K562 (cell line): ENCODE results near the gene ALPK1. TPM values are rescaled to one million over a fixed set of nuclear protein-coding genes. Genes with fewer than 3 reads are reported as not detected.

Experiments used
- ATAC-seq: fragments of 200-7000 bp; cut with Tn5 transposase; 3 replicates; pipeline ENCODE4 v1.9.1; 2020; ENCODE audit warnings: moderate library complexity
- BruUV-seq: library from RNA; stranded (reverse); fragments of 400-500 nt; replicated peaks from 2 replicates; lab custom pipeline; 2021; lab: Mats Ljungman, UMichigan
- CTCF ChIA-PET: fragments of 300-600 bp; formaldehyde crosslinking; extraction: SDS; loops from one replicate; lab custom pipeline; 2021; ENCODE audit warnings: low intra/inter-chr PET ratio; lab: Yijun Ruan, JAX
- POLR2A ChIA-PET: fragments of 300-600, 350-650 bp; sonication (Branson Sonifier 250); formaldehyde crosslinking; extraction: SDS; loops from one replicate; lab custom pipeline; 2021; ENCODE audit warnings: antibody characterized with exemption, inconsistent platforms; lab: Yijun Ruan, JAX
- DNase-seq, 4 experiments: peaks; one replicate each; pipeline versions ENCODE4 v3.0.0 to v3.0.0-alpha.2; 2011 to 2018; ENCODE audit warnings: low spot score in 3 of 4, mixed read lengths in 3 of 4; ENCODE audit errors: extremely low read depth in 1 of 4
- FAIRE-seq: peaks from 2 replicates; lab custom pipeline; 2011; peaks lifted over from hg19 to GRCh38; lab: Jason Lieb, UNC
- H2AFZ ChIP-seq: 2 replicates; pipeline ENCODE4 v1.6.0; 2011; ENCODE audit warnings: low read depth, low read length, control low read depth, inconsistent platforms
- H3K27ac ChIP-seq: fragments of 200-600 bp; 3 replicates; pipeline ENCODE4 v1.8.0; 2011; ENCODE audit warnings: low read depth, mild to moderate bottlenecking, control low read depth, inconsistent platforms, low read length, moderate library complexity, mixed read lengths; ENCODE audit errors: extremely low read depth
- H3K27me3 ChIP-seq, 2 experiments: fragments of 300-600 bp in 1 of 2; 2 replicates in 1 of 2; 3 replicates in 1 of 2; pipeline versions ENCODE4 v1.6.0 to v1.8.0; 2011; ENCODE audit warnings: inconsistent platforms in 2 of 2, low read length in 2 of 2, mild to moderate bottlenecking in 1 of 2, mixed read lengths in 1 of 2, moderate library complexity in 1 of 2; ENCODE audit not compliant: control insufficient read depth in 2 of 2, insufficient read depth in 2 of 2
- H3K36me3 ChIP-seq: fragments of 300-600 bp; 3 replicates; pipeline ENCODE4 v1.8.0; 2011; ENCODE audit warnings: mild to moderate bottlenecking, low read length, inconsistent platforms; ENCODE audit not compliant: control insufficient read depth, insufficient read depth
- H3K4me1 ChIP-seq, 2 experiments: fragments of 200-600 bp in 1 of 2; replicated peaks in 1 of 2; 2 replicates in 1 of 2; 3 replicates in 1 of 2; pipeline versions ENCODE4 v1.5.1 to v1.8.0; 2011; ENCODE audit warnings: inconsistent platforms in 2 of 2, low read length in 2 of 2, mild to moderate bottlenecking in 1 of 2, mixed read lengths in 1 of 2, moderate library complexity in 1 of 2; ENCODE audit not compliant: control insufficient read depth in 2 of 2, insufficient read depth in 2 of 2
- H3K4me2 ChIP-seq: 2 replicates; pipeline ENCODE4 v1.6.1; 2011; ENCODE audit warnings: low read length, control low read depth, inconsistent platforms, mixed read lengths; ENCODE audit not compliant: insufficient read depth
- H3K4me3 ChIP-seq: fragments of 200-600 bp; sonication (generic), shearing (Covaris generic); 2 replicates; pipeline ENCODE4 v1.5.1; 2016; ENCODE audit warnings: control low read depth, inconsistent platforms
- H3K79me2 ChIP-seq: fragments of 200-600 bp; 3 replicates; pipeline ENCODE4 v1.8.0; 2011; ENCODE audit warnings: low read length, inconsistent platforms; ENCODE audit not compliant: control insufficient read depth, insufficient read depth
- H3K9ac ChIP-seq, 2 experiments: 2 replicates each; pipeline versions ENCODE4 v1.6.0 to v1.6.1; 2011; ENCODE audit warnings: low read depth in 2 of 2, low read length in 2 of 2, control low read depth in 1 of 2, inconsistent platforms in 1 of 2, mild to moderate bottlenecking in 1 of 2, mixed read lengths in 1 of 2; ENCODE audit not compliant: insufficient read depth in 1 of 2
- H3K9me1 ChIP-seq: one replicate; pipeline ENCODE4 v1.6.0; 2011; ENCODE audit warnings: inconsistent platforms, mild to moderate bottlenecking, low read length, moderate library complexity; ENCODE audit not compliant: control insufficient read depth, insufficient read depth
- H3K9me3 ChIP-seq: replicated peaks from 2 replicates; pipeline ENCODE4 v1.5.1; 2011; ENCODE audit warnings: low read depth, low read length, inconsistent platforms; ENCODE audit not compliant: control insufficient read depth, insufficient read depth
- H4K20me1 ChIP-seq: replicated peaks from 2 replicates; pipeline ENCODE4 v1.6.1; 2011; ENCODE audit warnings: low read length, inconsistent platforms, mixed read lengths; ENCODE audit not compliant: control insufficient read depth, insufficient read depth
- FOXK2 ChIP-seq, 2 experiments: fragments of 450-650 bp; IDR thresholded peaks in 1 of 2; conservative IDR thresholded peaks in 1 of 2; 2 replicates each; pipeline ENCODE4 v1.6.1; 2016; ENCODE audit warnings: low read depth in 2 of 2, mild to moderate bottlenecking in 1 of 2
- GTF2A2 ChIP-seq: IDR thresholded peaks from 2 replicates; pipeline ENCODE4 v1.6.1; 2016; ENCODE audit warnings: mild to moderate bottlenecking, missing genetic modification characterization, missing compliant biosample characterization
- HIVEP1 ChIP-seq: fragments of 250-450 bp; sonication (Bioruptor Pico); IDR thresholded peaks from 2 replicates; pipeline ENCODE4 v1.4.0; 2020; ENCODE audit warnings: mild to moderate bottlenecking
- JUND ChIP-seq, 2 experiments: IDR thresholded peaks; 2 replicates in 1 of 2; 3 replicates in 1 of 2; pipeline ENCODE4 v1.6.1; 2011; ENCODE audit warnings: borderline replicate concordance in 2 of 2, low read depth in 2 of 2, low read length in 2 of 2, improper control_type of control experiment in 1 of 2, missing biosample characterization in 1 of 2, missing genetic modification characterization in 1 of 2, missing genetic modification reagents in 1 of 2
- KDM2B ChIP-seq: fragments of 250-450 bp; sonication (Bioruptor Pico); IDR thresholded peaks from 2 replicates; pipeline ENCODE4 v1.8.0; 2021; ENCODE audit warnings: mild to moderate bottlenecking, moderate library complexity
- NCOA6 ChIP-seq: fragments of 450-650 bp; IDR thresholded peaks from 2 replicates; pipeline ENCODE4 v1.6.1; 2017; ENCODE audit warnings: mild to moderate bottlenecking
- NCOR1 ChIP-seq: fragments of 450-650 bp; IDR thresholded peaks from 2 replicates; pipeline ENCODE4 v1.6.1; 2016; ENCODE audit warnings: mild to moderate bottlenecking, moderate library complexity
- NR2C1 ChIP-seq, 2 experiments: fragments of 450-650 bp; IDR thresholded peaks; 2 replicates each; pipeline ENCODE4 v1.6.1; 2017; ENCODE audit warnings: mild to moderate bottlenecking in 2 of 2, antibody characterized with exemption in 1 of 2, inconsistent platforms in 1 of 2, missing compliant biosample characterization in 1 of 2, missing genetic modification characterization in 1 of 2
- PHF21A ChIP-seq: fragments of 450-650 bp; IDR thresholded peaks from 2 replicates; pipeline ENCODE4 v1.6.1; 2017; ENCODE audit warnings: low read depth, borderline replicate concordance
- ZBTB7A ChIP-seq: IDR thresholded peaks from 2 replicates; pipeline ENCODE4 v1.6.1; 2011; ENCODE audit warnings: low read depth, mild to moderate bottlenecking, low read length, moderate library complexity, borderline replicate concordance; ENCODE audit not compliant: control insufficient read depth
- ZNF436 ChIP-seq: fragments of 250-450, 450-650 bp; sonication (Bioruptor Pico); formaldehyde crosslinking; IDR thresholded peaks from 2 replicates; pipeline ENCODE4 v1.7.0; 2020; ENCODE audit warnings: mild to moderate bottlenecking
- WGBS: fragments of 100-300 bp; shearing (Covaris generic); methylation state at CpG from one replicate; pipeline ENCODE4 v1.1.6; 2016; ENCODE audit warnings: low coverage, mixed read lengths; ENCODE audit not compliant: insufficient coverage; ENCODE audit errors: missing lambda C conversion rate; 5-methylcytosine and 5-hydroxymethylcytosine counted together
- in situ Hi-C: fragments of 300-500 bp; cut with MboI; formaldehyde crosslinking; loops from 4 replicates; pipeline ENCODE4 v1.15.0; 2018; ENCODE audit warnings: inconsistent platforms, mixed read lengths
- intact Hi-C: fragments of 100-400 bp; cut with micrococcal nuclease; formaldehyde crosslinking; loops from 2 replicates; pipeline ENCODE4 v1.14.2; 2022
- polyA plus RNA-seq, 8 experiments: library from polyadenylated mRNA; depleted of rRNA in 4 of 8; stranded (reverse) in 5 of 8; unstranded in 3 of 8; fragments of >200 nt; fragmentation: Nextera tagmentation in 2 of 8; fragmentation: Illumina TruSeq in 1 of 8; extraction: Ambion mirVana in 2 of 8; extraction: Trizol in 1 of 8; gene quantifications; 2 replicates each; pipeline versions ENCODE4 v1.2.1 to v1.2.3, GENCODE V29; 2011 to 2014; ENCODE audit warnings: inconsistent platforms in 1 of 8, missing spikeins in 1 of 8
- total RNA-seq, 7 experiments: library from RNA; depleted of rRNA in 6 of 7; stranded (reverse); fragments of >200 nt in 6 of 7; fragmentation: Illumina TruSeq in 2 of 7; extraction: Trizol in 2 of 7; gene quantifications; 2 replicates each; pipeline versions ENCODE4 v1.2.1 to v1.2.3, GENCODE V29; 2011 to 2021; ENCODE audit warnings: low replicate concordance in 1 of 7
- TF ChIP-seq, protein P1 (sequence below), 3 experiments: fragments of 200-800 bp in 1 of 3; fragments of 250-450 bp in 1 of 3; fragments of 450-650 bp in 1 of 3; sonication (Bioruptor Pico) in 1 of 3; sonication (Bioruptor generic) in 1 of 3; formaldehyde crosslinking in 1 of 3; IDR thresholded peaks; 2 replicates each; pipeline versions ENCODE4 v1.6.1 to v1.8.0; 2016 to 2022; ENCODE audit warnings: mild to moderate bottlenecking in 2 of 3, missing genetic modification characterization in 2 of 3, missing compliant biosample characterization in 1 of 3, moderate library complexity in 1 of 3
- TF ChIP-seq, protein P2 (sequence below): fragments of 200-800 bp; sonication (Bioruptor generic); IDR thresholded peaks from 2 replicates; pipeline ENCODE4 v1.6.1; 2017; ENCODE audit warnings: missing genetic modification characterization, missing compliant biosample characterization
- TF ChIP-seq, protein P3 (sequence below), 2 experiments: fragments of 450-650 bp in 1 of 2; sonication (generic) in 1 of 2; formaldehyde crosslinking in 1 of 2; IDR thresholded peaks in 1 of 2; conservative IDR thresholded peaks in 1 of 2; 2 replicates each; pipeline versions ENCODE4 v1.6.1 to v1.8.1; 2016 to 2023; ENCODE audit warnings: mild to moderate bottlenecking in 2 of 2, moderate library complexity in 2 of 2, inconsistent platforms in 1 of 2, missing genetic modification reagents in 1 of 2

ALPK1 gene
- total and polyA plus RNA-seq, 9 of the 15 experiments (the other 6 are each of a cell fraction or from before 2014, with no cell fraction given): 2.3 to 6.9 (median 4.6) TPM

DNA sequence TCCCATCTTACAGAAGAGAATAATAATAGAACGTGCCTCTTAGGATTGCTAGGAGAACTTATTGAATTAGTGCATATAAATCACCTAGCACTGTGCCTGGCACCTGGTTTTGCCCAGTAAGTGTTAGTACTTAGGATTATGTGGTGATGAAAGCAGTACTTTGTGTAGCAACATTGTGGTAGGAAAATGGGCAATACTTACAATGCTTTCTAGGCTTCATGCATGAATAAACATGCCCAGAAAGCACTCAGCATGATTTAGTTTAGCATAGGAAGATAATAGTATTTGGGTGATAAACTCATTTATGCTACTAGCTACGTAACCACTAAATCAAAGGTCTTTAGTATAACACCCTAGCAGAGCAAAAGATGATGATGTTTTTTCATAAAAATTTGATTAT is 113.2 kb downstream of the ALPK1 start (continued):
- TF ChIP-seq ZBTB7A: no peak
- TF ChIP-seq PHF21A: no peak
- no peak for TF ChIP-seq FOXK2 (conservative IDR thresholded peaks at IDR 0.05 in 1 of 2, IDR thresholded peaks at IDR 0.05 in 1 of 2; ENCODE audit: low read depth in 2 of 2)
- TF ChIP-seq KDM2B: no peak

DNA sequence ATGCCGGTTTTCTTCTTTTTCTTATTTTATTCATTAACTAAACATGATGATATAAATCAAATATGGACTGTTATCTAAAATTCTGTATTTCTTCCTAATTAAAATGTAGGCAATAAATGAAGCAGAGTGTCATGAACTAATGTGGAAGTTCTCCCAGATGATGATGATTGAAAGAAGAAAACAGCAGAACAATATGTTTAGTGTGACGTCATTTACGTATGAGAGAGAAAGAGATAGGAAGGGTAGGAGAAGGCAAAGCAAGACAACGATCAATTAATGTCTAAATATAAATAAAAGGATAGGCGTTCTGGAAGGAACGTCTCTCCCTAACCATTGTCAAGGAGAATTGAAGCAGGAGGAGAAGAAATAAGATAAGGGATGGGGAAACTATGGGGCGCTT is 113.6 kb downstream of the ALPK1 start:
- Histone ChIP-seq H3K9me3 (no peaks in the 10 kb centered on the region), H3K4me3 (no peak overlapping the region), H3K4me1 (peaks cover 0 to 4% of the 10 kb centered on the region in 2 experiments; a peak in 1 of 5 replicates), H3K9me1 (no peaks in the 10 kb centered on the region), H3K4me2 (no peak overlapping the region), H4K20me1 (no peaks in the 10 kb centered on the region), H3K79me2 (no peaks in the 10 kb centered on the region), H3K27me3 (peaks cover 7 to 13% of the 10 kb centered on the region in 2 experiments; a peak in 1 of 5 replicates), H2AFZ (no peak overlapping the region), H3K36me3 (no peaks in the 10 kb centered on the region), H3K9ac (no peak overlapping the region), H3K27ac (no peak overlapping the region)
- ATAC-seq (no peak), DNase-seq (no peak), FAIRE-seq (no peak)
- BruUV-seq: no TSS peak
- ChIA-PET POLR2A (interaction anchor here (0.6 kb wide), 1 partner anchor 349 kb away, joined by 4 read pairs; no protein-coding TSS in a partner anchor), CTCF (no interaction called here)
- intact Hi-C loops: no loop called here
- 3% methylated on average over 7 of the region's 7 CpGs for WGBS
- in situ Hi-C loops: no loop called here
- TF ChIP-seq, protein P1, sequence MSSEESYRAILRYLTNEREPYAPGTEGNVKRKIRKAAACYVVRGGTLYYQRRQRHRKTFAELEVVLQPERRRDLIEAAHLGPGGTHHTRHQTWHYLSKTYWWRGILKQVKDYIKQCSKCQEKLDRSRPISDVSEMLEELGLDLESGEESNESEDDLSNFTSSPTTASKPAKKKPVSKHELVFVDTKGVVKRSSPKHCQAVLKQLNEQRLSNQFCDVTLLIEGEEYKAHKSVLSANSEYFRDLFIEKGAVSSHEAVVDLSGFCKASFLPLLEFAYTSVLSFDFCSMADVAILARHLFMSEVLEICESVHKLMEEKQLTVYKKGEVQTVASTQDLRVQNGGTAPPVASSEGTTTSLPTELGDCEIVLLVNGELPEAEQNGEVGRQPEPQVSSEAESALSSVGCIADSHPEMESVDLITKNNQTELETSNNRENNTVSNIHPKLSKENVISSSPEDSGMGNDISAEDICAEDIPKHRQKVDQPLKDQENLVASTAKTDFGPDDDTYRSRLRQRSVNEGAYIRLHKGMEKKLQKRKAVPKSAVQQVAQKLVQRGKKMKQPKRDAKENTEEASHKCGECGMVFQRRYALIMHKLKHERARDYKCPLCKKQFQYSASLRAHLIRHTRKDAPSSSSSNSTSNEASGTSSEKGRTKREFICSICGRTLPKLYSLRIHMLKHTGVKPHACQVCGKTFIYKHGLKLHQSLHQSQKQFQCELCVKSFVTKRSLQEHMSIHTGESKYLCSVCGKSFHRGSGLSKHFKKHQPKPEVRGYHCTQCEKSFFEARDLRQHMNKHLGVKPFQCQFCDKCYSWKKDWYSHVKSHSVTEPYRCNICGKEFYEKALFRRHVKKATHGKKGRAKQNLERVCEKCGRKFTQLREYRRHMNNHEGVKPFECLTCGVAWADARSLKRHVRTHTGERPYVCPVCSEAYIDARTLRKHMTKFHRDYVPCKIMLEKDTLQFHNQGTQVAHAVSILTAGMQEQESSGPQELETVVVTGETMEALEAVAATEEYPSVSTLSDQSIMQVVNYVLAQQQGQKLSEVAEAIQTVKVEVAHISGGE (CRISPR knock-in tag; IDR thresholded peaks at IDR 0.05): no peak
- TF ChIP-seq ZNF436 (CRISPR knock-in tag) (no peak), NCOR1 (no peak), NCOA6 (no peak), NR2C1 (IDR thresholded peaks at IDR 0.05) (no peak), NR2C1 (tag; IDR thresholded peaks at IDR 0.05) (no peak), GTF2A2 (tag) (no peak), HIVEP1 (CRISPR knock-in tag) (no peak), JUND (IDR thresholded peaks at IDR 0.05; ENCODE audit: borderline replicate concordance, low read depth, low read length) (0 out of 2 replicates have a peak, but pooled peaks have one; percentile 7), JUND (tag; IDR thresholded peaks at IDR 0.05; ENCODE audit: borderline replicate concordance, low read depth, low read length) (no peak; the same call in 2 of the 3 replicates)
- TF ChIP-seq, protein P2, sequence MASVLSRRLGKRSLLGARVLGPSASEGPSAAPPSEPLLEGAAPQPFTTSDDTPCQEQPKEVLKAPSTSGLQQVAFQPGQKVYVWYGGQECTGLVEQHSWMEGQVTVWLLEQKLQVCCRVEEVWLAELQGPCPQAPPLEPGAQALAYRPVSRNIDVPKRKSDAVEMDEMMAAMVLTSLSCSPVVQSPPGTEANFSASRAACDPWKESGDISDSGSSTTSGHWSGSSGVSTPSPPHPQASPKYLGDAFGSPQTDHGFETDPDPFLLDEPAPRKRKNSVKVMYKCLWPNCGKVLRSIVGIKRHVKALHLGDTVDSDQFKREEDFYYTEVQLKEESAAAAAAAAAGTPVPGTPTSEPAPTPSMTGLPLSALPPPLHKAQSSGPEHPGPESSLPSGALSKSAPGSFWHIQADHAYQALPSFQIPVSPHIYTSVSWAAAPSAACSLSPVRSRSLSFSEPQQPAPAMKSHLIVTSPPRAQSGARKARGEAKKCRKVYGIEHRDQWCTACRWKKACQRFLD (CRISPR knock-in tag): no peak
- TF ChIP-seq, protein P3, sequence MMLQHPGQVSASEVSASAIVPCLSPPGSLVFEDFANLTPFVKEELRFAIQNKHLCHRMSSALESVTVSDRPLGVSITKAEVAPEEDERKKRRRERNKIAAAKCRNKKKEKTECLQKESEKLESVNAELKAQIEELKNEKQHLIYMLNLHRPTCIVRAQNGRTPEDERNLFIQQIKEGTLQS (IDR thresholded peaks at IDR 0.05): peak; percentile 61
- TF ChIP-seq, protein P3 (CRISPR knock-in tag; conservative IDR thresholded peaks at IDR 0.05): no peak
